ENCODE results near the gene CDH5. TPM values are rescaled to one million over a fixed set of nuclear protein-coding genes. Genes with fewer than 3 reads are reported as not detected.

Gene CDH5
- total RNA-seq, 1 experiment from 2014 or later, result not detected

GRCh38 chr16:66391726-66392670, 25.5 kb downstream of the CDH5 start:
- no peaks in the 10 kb centered on the region for H3K9me2 ChIP-seq (replicated peaks; ENCODE audit: low read length)
- CTCF ChIA-PET, result no interaction called here
- BruUV-seq (replicated peaks), result no TSS peak
- no peaks in the 10 kb centered on the region for H3F3A ChIP-seq (ENCODE audit: low read length, unreplicated experiment)
- H3K4me3 ChIP-seq (ENCODE audit: low read length), result no peak overlapping the region
- no peak overlapping the region for H3K4me2 ChIP-seq (ENCODE audit: low read length)
- H3K36me3 ChIP-seq (ENCODE audit: low read depth, low read length), result no peaks in the 10 kb centered on the region
- ATAC-seq (no peak), DNase-seq (no peak)
- H3K9me3 ChIP-seq (ENCODE audit: low read length), result no peaks in the 10 kb centered on the region
- H3K27me3 ChIP-seq (ENCODE audit: low read length), result no peaks in the 10 kb centered on the region
- H4K20me1 ChIP-seq (ENCODE audit: low read length), result no peaks in the 10 kb centered on the region
- no peak overlapping the region for H2AFZ ChIP-seq (ENCODE audit: low read length)
- no peaks in the 10 kb centered on the region for H3K4me1 ChIP-seq (ENCODE audit: insufficient read depth, low read length)
- TF ChIP-seq, protein P1, sequence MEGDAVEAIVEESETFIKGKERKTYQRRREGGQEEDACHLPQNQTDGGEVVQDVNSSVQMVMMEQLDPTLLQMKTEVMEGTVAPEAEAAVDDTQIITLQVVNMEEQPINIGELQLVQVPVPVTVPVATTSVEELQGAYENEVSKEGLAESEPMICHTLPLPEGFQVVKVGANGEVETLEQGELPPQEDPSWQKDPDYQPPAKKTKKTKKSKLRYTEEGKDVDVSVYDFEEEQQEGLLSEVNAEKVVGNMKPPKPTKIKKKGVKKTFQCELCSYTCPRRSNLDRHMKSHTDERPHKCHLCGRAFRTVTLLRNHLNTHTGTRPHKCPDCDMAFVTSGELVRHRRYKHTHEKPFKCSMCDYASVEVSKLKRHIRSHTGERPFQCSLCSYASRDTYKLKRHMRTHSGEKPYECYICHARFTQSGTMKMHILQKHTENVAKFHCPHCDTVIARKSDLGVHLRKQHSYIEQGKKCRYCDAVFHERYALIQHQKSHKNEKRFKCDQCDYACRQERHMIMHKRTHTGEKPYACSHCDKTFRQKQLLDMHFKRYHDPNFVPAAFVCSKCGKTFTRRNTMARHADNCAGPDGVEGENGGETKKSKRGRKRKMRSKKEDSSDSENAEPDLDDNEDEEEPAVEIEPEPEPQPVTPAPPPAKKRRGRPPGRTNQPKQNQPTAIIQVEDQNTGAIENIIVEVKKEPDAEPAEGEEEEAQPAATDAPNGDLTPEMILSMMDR (conservative IDR thresholded peaks at IDR 0.05; ENCODE audit: low read depth, low read length), result no peak
- TF ChIP-seq EZH2phosphoT487 (IDR thresholded peaks at IDR 0.05; ENCODE audit: borderline replicate concordance, low read length), result no peak
- TF ChIP-seq EZH2 (IDR thresholded peaks at IDR 0.05; ENCODE audit: low read length, unreplicated experiment), result no peak
- no peak overlapping the region for H3K9ac ChIP-seq (ENCODE audit: low read length)
- POLR2A ChIA-PET (ENCODE audit: unreplicated experiment), result no interaction called here
- no peaks in the 10 kb centered on the region for H3K79me2 ChIP-seq (ENCODE audit: low read length)
- intact Hi-C loops (cut with micrococcal nuclease), result no loop called here
- H3K27ac ChIP-seq (ENCODE audit: low read length), result no peak overlapping the region

DNA sequence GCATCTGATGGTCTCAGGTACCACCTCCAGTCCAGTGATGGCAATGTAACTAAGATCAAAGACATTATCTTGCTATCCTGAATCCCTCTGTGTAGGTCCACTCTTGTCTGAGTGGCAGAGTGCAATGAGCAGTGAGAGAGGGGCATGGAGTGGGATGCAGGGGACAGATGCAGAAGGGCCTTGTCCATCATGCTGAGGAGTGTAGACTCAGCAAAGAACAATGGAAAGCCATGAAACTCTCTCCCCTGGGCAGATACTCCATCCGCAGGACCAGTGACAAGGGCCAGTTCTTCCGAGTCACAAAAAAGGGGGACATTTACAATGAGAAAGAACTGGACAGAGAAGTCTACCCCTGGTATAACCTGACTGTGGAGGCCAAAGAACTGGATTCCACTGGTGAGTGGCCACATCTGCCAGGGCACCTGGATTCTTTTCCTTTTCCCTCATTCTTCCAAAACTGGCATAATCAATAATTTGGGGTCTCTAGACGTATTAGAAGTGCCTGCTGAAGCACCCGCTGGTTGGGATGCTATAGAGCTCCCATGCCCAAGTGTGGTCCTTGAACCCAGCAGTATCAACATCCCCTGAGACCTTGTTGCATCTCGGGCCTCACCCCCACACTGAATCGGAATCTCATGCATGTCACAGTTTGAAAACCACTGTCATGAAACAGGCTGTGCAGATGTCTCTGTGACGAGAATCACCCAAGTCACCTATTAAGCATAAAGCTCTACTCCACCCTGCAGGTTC, 29.5 kb downstream of the CDH5 start:
- BruUV-seq (replicated peaks), result no TSS peak
- Histone ChIP-seq H3K36me3 (ENCODE audit: low read depth, low read length) (no peaks in the 10 kb centered on the region), H3K9me2 (replicated peaks; ENCODE audit: low read length) (no peaks in the 10 kb centered on the region), H3K4me1 (ENCODE audit: insufficient read depth, low read length) (no peaks in the 10 kb centered on the region), H3K27ac (ENCODE audit: low read length) (no peak overlapping the region), H3K4me3 (ENCODE audit: low read length) (no peak overlapping the region), H3K79me2 (ENCODE audit: low read length) (no peaks in the 10 kb centered on the region), H3K9me3 (ENCODE audit: low read length) (no peaks in the 10 kb centered on the region), H4K20me1 (ENCODE audit: low read length) (no peaks in the 10 kb centered on the region), H2AFZ (ENCODE audit: low read length) (no peak overlapping the region), H3K4me2 (ENCODE audit: low read length) (no peak overlapping the region), H3K9ac (ENCODE audit: low read length) (no peak overlapping the region), H3K27me3 (ENCODE audit: low read length) (no peaks in the 10 kb centered on the region), H3F3A (ENCODE audit: low read length, unreplicated experiment) (no peaks in the 10 kb centered on the region)
- POLR2A ChIA-PET (ENCODE audit: unreplicated experiment), result no interaction called here
- intact Hi-C loops (cut with micrococcal nuclease), result no loop called here
- CTCF ChIA-PET, result interaction anchor here (0.6 kb wide), 2 partner anchors 51 to 1374 kb away, joined by 3 read pairs; no protein-coding TSS in a partner anchor
- DNase-seq (no peak), ATAC-seq (no peak)
- TF ChIP-seq EZH2 (IDR thresholded peaks at IDR 0.05; ENCODE audit: low read length, unreplicated experiment), result no peak
- no peak for TF ChIP-seq EZH2phosphoT487 (IDR thresholded peaks at IDR 0.05; ENCODE audit: borderline replicate concordance, low read length)
- TF ChIP-seq, protein P1 (conservative IDR thresholded peaks at IDR 0.05; ENCODE audit: low read depth, low read length), result no peak

Measured in PC-3 (cell line).